ENCODE measurements around the gene TRIM28. TPM values are rescaled to one million over a fixed set of nuclear protein-coding genes. Genes with fewer than 3 reads are reported as not detected.

Gene TRIM28
- total RNA-seq, 1 experiment from 2014 or later = 1,221 TPM

- ChIA-PET POLR2A (interaction anchor here (0.6 to 3.8 kb wide), 7 partner anchors 11 to 56 kb away, joined by 3 to 34 read pairs (median 6); partner anchors contain the start of genes TRIM28 and ZBTB45), CTCF (interaction anchor here (1.2 to 3.4 kb wide), 4 partner anchors 12 to 42 kb away, joined by 6 to 38 read pairs (median 19); partner anchors contain the start of genes TRIM28 and ZBTB45)
- peaks cover 41% of the 10 kb centered on the region for H3K36me3 Mint-ChIP-seq
- no peak for ATAC-seq
- H3K27ac Mint-ChIP-seq = peak overlapping the region; percentile 99
- H3K4me1 Mint-ChIP-seq = peaks cover 35% of the 10 kb centered on the region
- H3K27me3 Mint-ChIP-seq (ENCODE audit: low read depth) = peaks cover 12% of the 10 kb centered on the region
- no peaks in the 10 kb centered on the region for H3K9me3 Mint-ChIP-seq
- peak overlapping the region; percentile 91 for H3K4me3 Mint-ChIP-seq
- TF ChIP-seq AR (CRISPR knock-in tag; IDR thresholded peaks at IDR 0.05) (no peak), CREB1 (CRISPR knock-in tag; IDR thresholded peaks at IDR 0.05) (no peak), ZSCAN18 (CRISPR knock-in tag; IDR thresholded peaks at IDR 0.05) (no peak), ATF6 (CRISPR knock-in tag; IDR thresholded peaks at IDR 0.05) (no peak), PREB (CRISPR knock-in tag; IDR thresholded peaks at IDR 0.05; ENCODE audit: borderline replicate concordance) (no peak), SMAD3 (CRISPR knock-in tag; IDR thresholded peaks at IDR 0.05; ENCODE audit: borderline replicate concordance) (no peak), IRF1 (CRISPR knock-in tag; IDR thresholded peaks at IDR 0.05) (no peak), ZNF281 (CRISPR knock-in tag; IDR thresholded peaks at IDR 0.05) (no peak), STAT6 (CRISPR knock-in tag; conservative IDR thresholded peaks at IDR 0.05; ENCODE audit: low read depth) (no peak), E2F1 (CRISPR knock-in tag; IDR thresholded peaks at IDR 0.05) (no peak), ZNF425 (CRISPR knock-in tag; conservative IDR thresholded peaks at IDR 0.05) (no peak), CTCF (IDR thresholded peaks at IDR 0.05) (no peak)
- no peak for DNase-seq (ENCODE audit: low spot score)
These were observed 11.6 kb downstream of the TRIM28 start for GRCh38 chr19:58555369-58555885.
